Immature natural killer cell (primary cell): ENCODE data around the gene ZNF547. TPM values are rescaled to one million over a fixed set of nuclear protein-coding genes. Genes with fewer than 3 reads are reported as not detected.

Experiments used
- polyA plus RNA-seq, 3 donors: library from polyadenylated mRNA; unstranded; fragments of 300-500 nt; fragmentation: Illumina TruSeq; gene quantifications; one replicate each; pipeline ENCODE4 v1.2.3, GENCODE V29; 2021

The ZNF547 gene
- polyA plus RNA-seq, 3 donors from 2014 or later: 0.54 to 2.1 (median 0.61) TPM

Other genes starting within 250 kb of the ZNF547 start
- not detected for gene USP29, start 243.6 kb upstream of the ZNF547 start, polyA plus RNA-seq
- gene ZIM3, start 218.3 kb upstream of the ZNF547 start, polyA plus RNA-seq: not detected
- not detected for gene DUXA, start 196.1 kb upstream of the ZNF547 start, polyA plus RNA-seq
- 10 to 100 TPM; 13.3 to 17.3 (median 14.8) TPM for gene ZNF264, start 172.1 kb upstream of the ZNF547 start, polyA plus RNA-seq
- gene AURKC, start 132.5 kb upstream of the ZNF547 start, polyA plus RNA-seq: 1 to 10 TPM in 2 of 3 donors, not detected in 1; 1.8 to 2.5 TPM
- gene ZNF805, start 122.9 kb upstream of the ZNF547 start, polyA plus RNA-seq: 1 to 10 TPM; 1.9 to 3.0 (median 2.9) TPM
- 1 to 10 TPM; 1.1 to 7.0 (median 4.3) TPM for gene ZNF460, start 83.1 kb upstream of the ZNF547 start, polyA plus RNA-seq
- gene ZNF543, start 43.1 kb upstream of the ZNF547 start, polyA plus RNA-seq: 1 to 10 TPM; 2.1 to 4.6 (median 2.5) TPM
- gene ZNF304, start 12.3 kb upstream of the ZNF547 start, polyA plus RNA-seq: 1 to 10 TPM; 1.2 to 3.7 (median 2.0) TPM
- gene TRAPPC2B, start within 50 bp of the ZNF547 start, polyA plus RNA-seq: 10 to 100 TPM; 22.4 to 33.6 (median 30.9) TPM
- gene ZNF548, start 26.3 kb downstream of the ZNF547 start, polyA plus RNA-seq: 10 to 100 TPM; 13.4 to 16.1 (median 15.9) TPM
- 1 to 10 TPM; 4.2 to 5.4 (median 4.3) TPM for gene ZNF17, start 47.6 kb downstream of the ZNF547 start, polyA plus RNA-seq
- 10 to 100 TPM in 2 of 3 donors, 1 to 10 TPM in 1; 4.1 to 41.0 (median 27.0) TPM for gene ZNF749, start 71.8 kb downstream of the ZNF547 start, polyA plus RNA-seq
- gene VN1R1, start 93.6 kb downstream of the ZNF547 start, polyA plus RNA-seq: not detected
- 1 to 10 TPM in 2 of 3 donors, not detected in 1; 2.2 to 2.3 TPM for gene ZNF772, start 114.0 kb downstream of the ZNF547 start, polyA plus RNA-seq
- 1 to 10 TPM; 1.4 to 5.8 (median 2.1) TPM for gene ZNF419, start 124.2 kb downstream of the ZNF547 start, polyA plus RNA-seq
- 10 to 100 TPM in 1 of 3 donors, 1 to 10 TPM in 2; 3.1 to 14.1 (median 3.3) TPM for gene ZNF773, start 136.4 kb downstream of the ZNF547 start, polyA plus RNA-seq
- 1 to 10 TPM; 3.1 to 7.1 (median 6.9) TPM for gene ZNF549, start 163.8 kb downstream of the ZNF547 start, polyA plus RNA-seq
- 1 to 10 TPM; 1.5 to 7.9 (median 5.3) TPM for gene ZNF550, start 196.3 kb downstream of the ZNF547 start, polyA plus RNA-seq
- 1 to 10 TPM; 3.2 to 6.2 (median 4.1) TPM for gene ZNF416, start 215.4 kb downstream of the ZNF547 start, polyA plus RNA-seq
- 1 to 10 TPM; 4.0 to 8.9 (median 5.5) TPM for gene ZIK1, start 220.6 kb downstream of the ZNF547 start, polyA plus RNA-seq
- 1 to 10 TPM; 2.9 to 8.0 (median 5.2) TPM for gene ZNF530, start 236.3 kb downstream of the ZNF547 start, polyA plus RNA-seq